SK-N-SH (cell line): ENCODE measurements around the gene ZNF260. TPM values are rescaled to one million over a fixed set of nuclear protein-coding genes. Genes with fewer than 3 reads are reported as not detected.
A peak's percentile ranks its signal among the peaks of the same experiment; 100 is the strongest.
"Not testable (repeated sequence)": the region's sequence is repeated elsewhere in the genome, so short reads cannot be mapped to it uniquely, and the experiment has no call there.

ENCODE experiments used
- CTCF ChIA-PET: fragments of 300-600, 350-600 bp; formaldehyde crosslinking; extraction: SDS; loops from one replicate; lab custom pipeline; 2021; lab: Yijun Ruan, JAX
- POLR2A ChIA-PET: fragments of 350-600 bp; sonication (Branson Sonifier 250); formaldehyde crosslinking; extraction: SDS; loops from one replicate; lab custom pipeline; 2020; ENCODE audit warnings: antibody characterized with exemption, inconsistent platforms; lab: Yijun Ruan, JAX
- DNase-seq: peaks from one replicate; pipeline ENCODE4 v3.0.0; 2012
- H2AFZ ChIP-seq: fragments of 200-600 bp; sonication (generic); 2 replicates; pipeline ENCODE4 v1.8.1; 2016; ENCODE audit warnings: antibody characterized with exemption, mild to moderate bottlenecking, low read depth
- H3F3A ChIP-seq: fragments of 200-600 bp; sonication (generic); replicated peaks from 2 replicates; pipeline ENCODE3; 2016; ENCODE audit warnings: antibody characterized with exemption, mild to moderate bottlenecking; ENCODE audit not compliant: insufficient read depth
- H3K27ac ChIP-seq, 2 experiments: fragments of 200-500 bp in 1 of 2; fragments of 200-600 bp in 1 of 2; sonication (Bioruptor generic) in 1 of 2; sonication (generic), shearing (Covaris generic) in 1 of 2; 2 replicates each; pipeline versions ENCODE4 v1.5.1 to v1.6.1; 2014 to 2016; ENCODE audit warnings: low read depth in 2 of 2, inconsistent platforms in 1 of 2, low read length in 1 of 2, mild to moderate bottlenecking in 1 of 2, mixed read lengths in 1 of 2
- H3K27me3 ChIP-seq: fragments of 200-600 bp; sonication (generic), shearing (Covaris generic); 2 replicates; pipeline ENCODE4 v1.6.1; 2016; ENCODE audit warnings: mixed run types; ENCODE audit not compliant: insufficient read depth
- H3K36me3 ChIP-seq, 2 experiments: fragments of 200-500 bp in 1 of 2; fragments of 200-600 bp in 1 of 2; sonication (Bioruptor generic) in 1 of 2; sonication (generic) in 1 of 2; replicated peaks in 1 of 2; 2 replicates each; pipeline versions ENCODE3 to v1.5.1; 2014 to 2016; ENCODE audit warnings: low read length in 1 of 2, mild to moderate bottlenecking in 1 of 2; ENCODE audit not compliant: insufficient read depth in 2 of 2, control insufficient read depth in 1 of 2
- H3K4me1 ChIP-seq, 2 experiments: fragments of 200-500 bp in 1 of 2; fragments of 200-600 bp in 1 of 2; sonication (Bioruptor generic) in 1 of 2; sonication (generic), shearing (Covaris generic) in 1 of 2; 2 replicates each; pipeline versions ENCODE4 v1.5.1 to v1.6.1; 2014 to 2016; ENCODE audit warnings: low read depth in 1 of 2, low read length in 1 of 2, mixed run types in 1 of 2; ENCODE audit not compliant: insufficient read depth in 2 of 2, control insufficient read depth in 1 of 2
- H3K4me2 ChIP-seq: fragments of 200-600 bp; sonication (generic), shearing (Covaris generic); 2 replicates; pipeline ENCODE4 v1.6.1; 2017; ENCODE audit warnings: mixed run types
- H3K4me3 ChIP-seq, 2 experiments: fragments of 200-500 bp in 1 of 2; fragments of 200-600 bp in 1 of 2; sonication (Bioruptor generic) in 1 of 2; sonication (generic), shearing (Covaris generic) in 1 of 2; 2 replicates each; pipeline versions ENCODE4 v1.5.1 to v1.8.1; 2014 to 2016; ENCODE audit warnings: low read depth in 2 of 2, inconsistent platforms in 1 of 2, low read length in 1 of 2, mild to moderate bottlenecking in 1 of 2, mixed read lengths in 1 of 2, moderate library complexity in 1 of 2
- H3K79me2 ChIP-seq: fragments of 200-600 bp; sonication (generic); 2 replicates; pipeline ENCODE4 v1.8.1; 2017; ENCODE audit warnings: mild to moderate bottlenecking; ENCODE audit not compliant: insufficient read depth
- H3K9ac ChIP-seq: fragments of 200-600 bp; sonication (generic); 2 replicates; pipeline ENCODE4 v1.6.1; 2017; ENCODE audit warnings: mixed run types
- H3K9me2 ChIP-seq: fragments of 200-600 bp; sonication (generic); 2 replicates; pipeline ENCODE4 v1.6.1; 2017; ENCODE audit warnings: mixed run types
- H3K9me3 ChIP-seq: fragments of 200-600 bp; sonication (generic); 2 replicates; pipeline ENCODE4 v1.6.1; 2017; ENCODE audit warnings: mixed run types, mild to moderate bottlenecking, moderate library complexity
- H4K20me1 ChIP-seq: fragments of 200-600 bp; sonication (generic); 2 replicates; pipeline ENCODE4 v1.6.1; 2017; ENCODE audit warnings: mild to moderate bottlenecking, mixed run types; ENCODE audit not compliant: insufficient read depth
- GATA2 ChIP-seq: sonication (generic); formaldehyde crosslinking; IDR thresholded peaks from 2 replicates; pipeline ENCODE4 v1.5.0; 2020; ENCODE audit warnings: mild to moderate bottlenecking, missing genetic modification reagents
- JUND ChIP-seq: IDR thresholded peaks from 2 replicates; pipeline ENCODE4 v1.4.0; 2012
- NFIC ChIP-seq: IDR thresholded peaks from 2 replicates; pipeline ENCODE4 v1.4.0; 2012; ENCODE audit warnings: borderline replicate concordance
- NRF1 ChIP-seq: IDR thresholded peaks from 2 replicates; pipeline ENCODE4 v1.6.1; 2012; ENCODE audit warnings: low read depth, mild to moderate bottlenecking, low read length
- RAD21 ChIP-seq: IDR thresholded peaks from 2 replicates; pipeline ENCODE4 v1.6.1; 2012; ENCODE audit warnings: mild to moderate bottlenecking, low read length
- RCOR1 ChIP-seq: fragments of 150-350 bp; IDR thresholded peaks from 2 replicates; pipeline ENCODE4 v1.6.1; 2017; ENCODE audit warnings: antibody characterized with exemption, low read length
- SMC3 ChIP-seq: IDR thresholded peaks from 2 replicates; pipeline ENCODE4 v1.6.1; 2012; ENCODE audit warnings: low read depth, low read length, improper control_type of control experiment
- YY1 ChIP-seq: IDR thresholded peaks from 2 replicates; pipeline ENCODE4 v1.4.0; 2012; ENCODE audit warnings: low read depth, mild to moderate bottlenecking
- WGBS: methylation state at CpG from one replicate; pipeline ENCODE4 v1.1.6; 2017; ENCODE audit warnings: low lambda C conversion rate; 5-methylcytosine and 5-hydroxymethylcytosine counted together
- polyA plus RNA-seq, 3 experiments: library from polyadenylated mRNA; depleted of rRNA; stranded (reverse); fragments of >200 nt; gene quantifications; 2 replicates each; pipeline ENCODE4 v1.2.3, GENCODE V29; 2012
- TF ChIP-seq, protein P1 (sequence below): fragments of 200-600 bp; sonication (generic); IDR thresholded peaks from 2 replicates; pipeline ENCODE4 v1.6.1; 2017; ENCODE audit warnings: antibody characterized with exemption, mild to moderate bottlenecking, moderate library complexity

The ZNF260 gene
- polyA plus RNA-seq, 1 of the 3 experiments (the other 2 are of a cell fraction), result 2.6 TPM

DNA sequence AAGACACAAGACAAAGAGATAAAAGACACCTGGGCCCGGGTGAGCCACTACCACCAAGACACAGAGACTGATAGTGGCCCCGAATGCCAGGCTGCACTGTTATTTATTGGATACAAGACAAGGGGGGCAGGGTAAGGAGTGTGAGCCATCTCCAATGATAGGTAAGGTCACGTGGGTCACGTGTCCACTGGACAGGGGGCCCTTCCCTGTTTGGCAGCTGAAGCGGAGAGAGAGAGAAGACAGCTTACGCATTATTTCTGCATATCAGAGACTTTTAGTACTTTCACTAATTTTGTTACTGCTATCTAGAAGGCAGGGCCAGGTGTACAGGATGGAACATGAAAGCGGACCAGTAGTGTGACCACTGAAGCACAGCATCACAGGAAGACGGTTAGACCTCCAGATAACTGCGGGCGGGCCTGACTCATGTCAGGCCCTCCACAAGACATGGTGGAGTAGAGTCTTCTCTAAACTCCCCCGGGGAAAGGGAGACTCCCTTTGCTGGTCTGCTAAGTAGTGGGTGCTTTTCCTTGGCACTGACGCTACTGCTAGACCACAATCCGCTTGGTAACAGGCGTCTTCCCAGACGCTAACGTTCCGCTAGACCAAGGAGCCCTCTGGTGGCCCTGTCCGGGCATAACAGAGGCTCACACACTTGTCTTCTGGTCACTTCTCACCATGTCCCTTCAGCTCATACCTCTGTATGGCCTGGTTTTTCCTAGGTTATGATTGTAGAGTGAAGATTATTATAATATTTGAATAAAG, 35.2 kb downstream of the ZNF260 start:
- DNase-seq, result peak; percentile 40
- H3K4me2 ChIP-seq, H3K9me3 ChIP-seq, H4K20me1 ChIP-seq, H3K4me1 ChIP-seq, H3K9me2 ChIP-seq, H3F3A ChIP-seq, H3K27me3 ChIP-seq, H3K36me3 ChIP-seq, POLR2A ChIA-PET, H3K4me3 ChIP-seq, H3K9ac ChIP-seq, CTCF ChIA-PET, H2AFZ ChIP-seq, H3K27ac ChIP-seq: not testable (repeated sequence)
- whole genome bisulfite sequencing, result 55% methylated on average over 18 of the region's 18 CpGs
- peaks cover 11% of the 10 kb centered on the region; the same call in 1 of the 2 replicates for H3K79me2 ChIP-seq
- TF ChIP-seq SMC3 (peak; percentile 57), RAD21 (peak; percentile 61)
- TF ChIP-seq, protein P1, sequence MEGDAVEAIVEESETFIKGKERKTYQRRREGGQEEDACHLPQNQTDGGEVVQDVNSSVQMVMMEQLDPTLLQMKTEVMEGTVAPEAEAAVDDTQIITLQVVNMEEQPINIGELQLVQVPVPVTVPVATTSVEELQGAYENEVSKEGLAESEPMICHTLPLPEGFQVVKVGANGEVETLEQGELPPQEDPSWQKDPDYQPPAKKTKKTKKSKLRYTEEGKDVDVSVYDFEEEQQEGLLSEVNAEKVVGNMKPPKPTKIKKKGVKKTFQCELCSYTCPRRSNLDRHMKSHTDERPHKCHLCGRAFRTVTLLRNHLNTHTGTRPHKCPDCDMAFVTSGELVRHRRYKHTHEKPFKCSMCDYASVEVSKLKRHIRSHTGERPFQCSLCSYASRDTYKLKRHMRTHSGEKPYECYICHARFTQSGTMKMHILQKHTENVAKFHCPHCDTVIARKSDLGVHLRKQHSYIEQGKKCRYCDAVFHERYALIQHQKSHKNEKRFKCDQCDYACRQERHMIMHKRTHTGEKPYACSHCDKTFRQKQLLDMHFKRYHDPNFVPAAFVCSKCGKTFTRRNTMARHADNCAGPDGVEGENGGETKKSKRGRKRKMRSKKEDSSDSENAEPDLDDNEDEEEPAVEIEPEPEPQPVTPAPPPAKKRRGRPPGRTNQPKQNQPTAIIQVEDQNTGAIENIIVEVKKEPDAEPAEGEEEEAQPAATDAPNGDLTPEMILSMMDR, result peak; percentile 52

DNA sequence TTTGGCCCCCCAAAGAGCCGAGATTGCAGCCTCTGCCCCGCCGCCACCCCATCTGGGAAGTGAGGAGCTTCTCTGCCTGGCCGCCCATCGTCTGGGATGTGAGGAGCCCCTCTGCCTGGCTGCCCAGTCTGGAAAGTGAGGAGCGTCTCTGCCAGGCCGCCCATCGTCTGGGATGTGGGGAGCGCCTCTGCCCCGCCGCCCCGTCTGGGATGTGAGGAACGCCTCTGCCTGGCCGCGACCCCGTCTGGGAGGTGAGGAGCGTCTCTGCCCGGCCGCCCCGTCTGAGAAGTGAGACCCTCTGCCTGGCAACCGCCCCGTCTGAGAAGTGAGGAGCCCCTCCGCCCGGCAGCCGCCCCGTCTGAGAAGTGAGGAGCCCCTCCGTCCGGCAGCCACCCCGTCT, 37.2 kb downstream of the ZNF260 start:
- H3K36me3 ChIP-seq, H3K9ac ChIP-seq, H3K4me3 ChIP-seq, H2AFZ ChIP-seq, H3K27ac ChIP-seq, H3K9me3 ChIP-seq, H3F3A ChIP-seq, H3K4me2 ChIP-seq, H3K9me2 ChIP-seq, H4K20me1 ChIP-seq, POLR2A ChIA-PET, H3K4me1 ChIP-seq, CTCF ChIA-PET, DNase-seq, H3K27me3 ChIP-seq: not testable (repeated sequence)
- peaks cover 29% of the 10 kb centered on the region; the same call in 1 of the 2 replicates for H3K79me2 ChIP-seq
- WGBS, result 97% methylated on average over 7 of the region's 29 CpGs

DNA sequence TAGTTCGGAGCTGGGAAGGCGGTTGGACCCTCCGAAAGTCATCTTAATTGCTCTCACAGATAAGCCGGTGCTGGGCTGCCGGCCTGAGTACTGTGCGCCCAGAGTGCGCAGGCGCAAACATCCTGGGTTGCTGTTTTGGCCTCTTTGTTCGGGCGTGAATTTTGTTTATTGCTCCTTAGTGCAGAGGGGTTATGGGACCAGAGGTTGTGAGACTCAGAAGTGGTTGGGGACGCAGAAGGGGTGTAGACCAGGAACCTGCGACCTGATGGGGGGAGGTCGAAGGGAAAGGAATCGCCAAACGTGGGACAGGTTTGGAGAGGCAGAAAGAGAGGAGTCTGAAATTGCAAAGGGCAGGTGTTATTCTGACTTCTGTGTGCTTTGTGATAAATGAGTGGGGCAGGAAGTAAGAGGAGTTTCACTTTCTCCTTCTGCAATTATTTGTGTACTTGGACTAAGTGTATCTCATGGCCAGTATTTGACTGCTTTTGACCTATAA, 38.1 kb downstream of the ZNF260 start:
- H3K27ac ChIP-seq, result peak overlapping the region; percentile 83 to 96
- TF ChIP-seq NFIC (no peak), RAD21 (no peak), YY1 (no peak), JUND (no peak), RCOR1 (no peak), NRF1 (peak; percentile 51; the same call in 1 of the 2 replicates), GATA2 (CRISPR knock-in tag) (peak; percentile 89)
- TF ChIP-seq, all 33 proteins: peak for 2
- H3K27me3 ChIP-seq, result no peaks in the 10 kb centered on the region
- peaks cover 33% of the 10 kb centered on the region; the same call in 1 of the 2 replicates for H3K79me2 ChIP-seq
- no peaks in the 10 kb centered on the region for H3K9me2 ChIP-seq
- peak overlapping the region; percentile 84 for H3K4me2 ChIP-seq
- no peaks in the 10 kb centered on the region; a peak in 2 of 4 replicates for H3K4me1 ChIP-seq
- no peaks in the 10 kb centered on the region for H3F3A ChIP-seq
- no peaks in the 10 kb centered on the region for H4K20me1 ChIP-seq
- peak overlapping the region; percentile 62 to 83 for H3K4me3 ChIP-seq
- no peaks in the 10 kb centered on the region for H3K36me3 ChIP-seq
- no peaks in the 10 kb centered on the region for H3K9me3 ChIP-seq
- peak overlapping the region; percentile 84 for H3K9ac ChIP-seq
- 5% methylated on average over 15 of the region's 15 CpGs for WGBS
- ChIA-PET POLR2A (interaction anchor here (1.3 to 2.0 kb wide), 8 partner anchors 10 to 361 kb away, joined by 4 to 21 read pairs (median 8); partner anchors contain the start of genes ZFP14, ZFP82, ZNF146 and ZNF260), CTCF (no interaction called here)
- peak overlapping the region; percentile 95 for H2AFZ ChIP-seq
- peak; percentile 91 for DNase-seq
